Stomach (tissue), 19 donors: Measurements from ENCODE around the gene CCNB2. TPM values are rescaled to one million over a fixed set of nuclear protein-coding genes. Genes with fewer than 3 reads are reported as not detected.
A peak's percentile ranks its signal among the peaks of the same experiment; 100 is the strongest.

Source experiments
- DNase-seq, 2 donors: peaks; one replicate each; pipeline versions ENCODE4 v3.0.0 to v3.0.0-alpha.2; 2013 to 2019
- H3K27ac ChIP-seq, 5 donors: fragments of 200-600 bp in 4 of 5; sonication (generic) in 4 of 5; one replicate each; pipeline ENCODE4 v1.5.1; 2013 to 2019; ENCODE audit warnings: mild to moderate bottlenecking in 1 of 5, moderate library complexity in 1 of 5
- H3K27me3 ChIP-seq, 3 donors: fragments of 200-600 bp; sonication (generic); one replicate each; pipeline ENCODE4 v1.5.1; 2017 to 2019; ENCODE audit warnings: mixed run types in 1 of 3
- H3K36me3 ChIP-seq, 4 donors: fragments of 200-600 bp; sonication (generic); 1 replicate in 3 of 4; 2 replicates in 1 of 4; pipeline ENCODE4 v1.5.1; 2016 to 2019
- H3K4me1 ChIP-seq, 4 donors: fragments of 200-600 bp; sonication (generic); one replicate each; pipeline ENCODE4 v1.5.1; 2016 to 2019
- H3K4me3 ChIP-seq, 4 donors: fragments of 200-600 bp; sonication (generic) in 3 of 4; one replicate each; pipeline ENCODE4 v1.5.1; 2016 to 2019; ENCODE audit warnings: mild to moderate bottlenecking in 1 of 4
- H3K9me3 ChIP-seq, 4 donors: fragments of 200-600 bp; sonication (generic); one replicate each; pipeline ENCODE4 v1.5.1; 2016 to 2019
- EP300 ChIP-seq: sonication (generic); formaldehyde crosslinking; IDR thresholded peaks from one replicate; pipeline ENCODE4 v1.6.1; 2017; ENCODE audit warnings: antibody characterized with exemption
- POLR2A ChIP-seq, 4 donors: fragments of 450-650 bp; IDR thresholded peaks; one replicate each; pipeline ENCODE4 v1.6.1; 2016; ENCODE audit warnings: antibody characterized with exemption in 4 of 4, control low read depth in 2 of 4, mild to moderate bottlenecking in 1 of 4, moderate library complexity in 1 of 4
- POLR2AphosphoS5 ChIP-seq, 3 donors: sonication (generic); formaldehyde crosslinking; IDR thresholded peaks; one replicate each; pipeline ENCODE4 v1.6.1; 2016; ENCODE audit warnings: antibody characterized with exemption in 3 of 3
- WGBS, 5 donors: extraction: QIAGEN DNeasy Blood & Tissue Kit in 3 of 5; methylation state at CpG; one replicate each; pipeline versions ENCODE4 v1.1.5 to v1.1.7; 2013 to 2018; 5-methylcytosine and 5-hydroxymethylcytosine counted together
- intact Hi-C: fragments of 100-400 bp; cut with DNase I; formaldehyde crosslinking; loops from one replicate; pipeline ENCODE4 v1.15.1; 2023; ENCODE audit warnings: low total_unique reads
- long read RNA-seq, 10 donors: transcript quantifications; one replicate each; lab custom pipeline, GENCODE V29; 2026
- polyA plus RNA-seq, 3 donors: library from polyadenylated mRNA; stranded (reverse); fragments of 200-250 nt; gene quantifications; one replicate each; pipeline ENCODE4 v1.2.3, GENCODE V29; 2013
- total RNA-seq, 5 donors: library from RNA; depleted of rRNA; stranded (reverse); fragments of >200 nt; gene quantifications; one replicate each; pipeline versions ENCODE4 v1.1.0 to v1.2.3, GENCODE V29; 2014 to 2016
- TF ChIP-seq, protein P1 (sequence below), 7 experiments: fragments of 450-650 bp in 4 of 7; fragments of 200-600 bp in 3 of 7; sonication (generic) in 3 of 7; IDR thresholded peaks; one replicate each; pipeline ENCODE4 v1.5.1; 2016 to 2019; ENCODE audit warnings: antibody characterized with exemption in 7 of 7, control low read depth in 2 of 7, mild to moderate bottlenecking in 1 of 7
- donor health status: healthy with polysubstance abuse.
- donor health status: Bipolar disorder and iron deficiency.
- donor health status: healthy.

The CCNB2 gene
- total RNA-seq (10 to 100 TPM in 1 of 5 donors, 1 to 10 TPM in 2, not detected in 2; 5.5 to 11.9 (median 7.0) TPM), polyA plus RNA-seq (10 to 100 TPM in 1 of 3 donors, 1 to 10 TPM in 2; 3.1 to 12.1 (median 5.4) TPM)
- long read RNA-seq, donor 1, partial matches to known transcripts, result 0 of 1 reads
- long read RNA-seq, donor 1, other reads (novel, unspliced or antisense), result 0 of 1 reads
- long read RNA-seq, donor 2, partial matches to known transcripts, result 0 of 4 reads
- long read RNA-seq, donor 2, other reads (novel, unspliced or antisense), result 0 of 4 reads
- long read RNA-seq, donor 3, partial matches to known transcripts, result 0 of 1 reads
- long read RNA-seq, donor 3, other reads (novel, unspliced or antisense), result 0 of 1 reads
- long read RNA-seq, donor 4, partial matches to known transcripts, result 0 of 4 reads
- long read RNA-seq, donor 4, other reads (novel, unspliced or antisense), result 0 of 4 reads
- long read RNA-seq, donor 5, transcript CCNB2-201 (9 exons, 1,556 nt), result major isoform, 6 of 7 reads
- long read RNA-seq, donor 5, partial matches to known transcripts, result 0 of 7 reads
- long read RNA-seq, donor 5, other reads (novel, unspliced or antisense), result 0 of 7 reads
- long read RNA-seq, donor 6, transcript CCNB2-201 (9 exons, 1,556 nt), result major isoform, 8 of 8 reads
- long read RNA-seq, donor 6, partial matches to known transcripts, result 0 of 8 reads
- long read RNA-seq, donor 6, other reads (novel, unspliced or antisense), result 0 of 8 reads
- long read RNA-seq, donor 7, partial matches to known transcripts, result 0 of 2 reads
- long read RNA-seq, donor 7, other reads (novel, unspliced or antisense), result 0 of 2 reads
- long read RNA-seq, donor 8, partial matches to known transcripts, result 0 of 2 reads
- long read RNA-seq, donor 8, other reads (novel, unspliced or antisense), result 0 of 2 reads
- long read RNA-seq, donor 9, transcript CCNB2-201 (9 exons, 1,556 nt), result major isoform, 12 of 13 reads
- long read RNA-seq, donor 9, partial matches to known transcripts, result 0 of 13 reads
- long read RNA-seq, donor 9, other reads (novel, unspliced or antisense), result 0 of 13 reads
- long read RNA-seq, donor 10, transcript CCNB2-201 (9 exons, 1,556 nt), result major isoform, 7 of 7 reads
- long read RNA-seq, donor 10, partial matches to known transcripts, result 0 of 7 reads
- long read RNA-seq, donor 10, other reads (novel, unspliced or antisense), result 0 of 7 reads

GRCh38 chr15:59104912-59105732 lies at the start of gene CCNB2:
TSS of gene CCNB2 (plus strand) at chr15:59105146. CDS start at chr15:59105269, 123 bp downstream.
- Histone ChIP-seq H3K4me1 (peaks cover 0 to 14% (median 8%) of the 10 kb centered on the region in 4 donors), H3K27me3 (no peaks in the 10 kb centered on the region), H3K9me3 (no peaks in the 10 kb centered on the region), H3K36me3 (peaks cover 0 to 13% (median 4%) of the 10 kb centered on the region in 4 donors), H3K27ac (peak within 1 kb of the TSS in 4 of 5 donors; percentile 51 to 71 (median 52)), H3K4me3 (peak within 1 kb of the TSS; percentile 55 to 88 (median 73))
- TF ChIP-seq POLR2AphosphoS5 (IDR thresholded peaks at IDR 0.05), result peak in 2 of 3 donors; percentile 27 to 51
- no peak for TF ChIP-seq EP300
- peak; percentile 83 to 97 for DNase-seq
- 0 to 1% (median 0%) methylated on average over 54 to 57 of the region's 57 CpGs for WGBS, 5 donors
- intact Hi-C loops, result no loop called here

DNA sequence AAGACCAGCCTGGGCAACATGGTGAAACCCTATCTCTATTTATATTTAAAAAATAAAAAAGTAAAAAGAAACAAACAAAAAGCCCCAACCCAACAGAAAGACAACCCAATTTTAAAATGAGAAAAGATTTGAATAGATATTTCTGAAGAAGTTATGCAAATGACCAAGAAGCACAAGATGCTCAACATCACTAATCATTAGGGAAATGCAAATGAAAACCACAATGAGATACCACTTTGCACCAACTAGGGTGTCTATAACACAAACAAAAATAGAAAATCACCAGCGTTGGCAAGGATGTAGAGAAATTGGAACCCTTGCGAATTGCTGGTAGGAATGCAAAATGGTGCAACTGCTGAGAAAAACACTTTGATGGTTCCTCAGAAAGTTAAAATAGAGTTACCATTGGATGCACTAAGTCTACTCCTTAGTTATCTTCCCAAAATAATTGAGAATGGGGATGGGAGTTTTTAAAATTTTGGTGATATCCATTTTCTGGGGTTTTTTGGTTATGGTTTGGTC lies 45.8 kb upstream of the CCNB2 start:
- TF ChIP-seq POLR2A (IDR thresholded peaks at IDR 0.05) (no peak), EP300 (no peak), POLR2AphosphoS5 (IDR thresholded peaks at IDR 0.05) (no peak)
- TF ChIP-seq, protein P1, sequence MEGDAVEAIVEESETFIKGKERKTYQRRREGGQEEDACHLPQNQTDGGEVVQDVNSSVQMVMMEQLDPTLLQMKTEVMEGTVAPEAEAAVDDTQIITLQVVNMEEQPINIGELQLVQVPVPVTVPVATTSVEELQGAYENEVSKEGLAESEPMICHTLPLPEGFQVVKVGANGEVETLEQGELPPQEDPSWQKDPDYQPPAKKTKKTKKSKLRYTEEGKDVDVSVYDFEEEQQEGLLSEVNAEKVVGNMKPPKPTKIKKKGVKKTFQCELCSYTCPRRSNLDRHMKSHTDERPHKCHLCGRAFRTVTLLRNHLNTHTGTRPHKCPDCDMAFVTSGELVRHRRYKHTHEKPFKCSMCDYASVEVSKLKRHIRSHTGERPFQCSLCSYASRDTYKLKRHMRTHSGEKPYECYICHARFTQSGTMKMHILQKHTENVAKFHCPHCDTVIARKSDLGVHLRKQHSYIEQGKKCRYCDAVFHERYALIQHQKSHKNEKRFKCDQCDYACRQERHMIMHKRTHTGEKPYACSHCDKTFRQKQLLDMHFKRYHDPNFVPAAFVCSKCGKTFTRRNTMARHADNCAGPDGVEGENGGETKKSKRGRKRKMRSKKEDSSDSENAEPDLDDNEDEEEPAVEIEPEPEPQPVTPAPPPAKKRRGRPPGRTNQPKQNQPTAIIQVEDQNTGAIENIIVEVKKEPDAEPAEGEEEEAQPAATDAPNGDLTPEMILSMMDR (IDR thresholded peaks at IDR 0.05), result no peak
- Histone ChIP-seq H3K4me1 (peaks cover 0 to 6% (median 0%) of the 10 kb centered on the region in 4 donors), H3K9me3 (no peaks in the 10 kb centered on the region), H3K36me3 (peaks cover 33 to 99% (median 97%) of the 10 kb centered on the region in 4 donors), H3K4me3 (no peak overlapping the region), H3K27ac (no peak overlapping the region), H3K27me3 (no peaks in the 10 kb centered on the region)
- WGBS, 5 donors, result 92 to 99% (median 94%) methylated on average over 2 of the region's 2 CpGs
- intact Hi-C loops, result no loop called here
- DNase-seq, result no peak

DNA sequence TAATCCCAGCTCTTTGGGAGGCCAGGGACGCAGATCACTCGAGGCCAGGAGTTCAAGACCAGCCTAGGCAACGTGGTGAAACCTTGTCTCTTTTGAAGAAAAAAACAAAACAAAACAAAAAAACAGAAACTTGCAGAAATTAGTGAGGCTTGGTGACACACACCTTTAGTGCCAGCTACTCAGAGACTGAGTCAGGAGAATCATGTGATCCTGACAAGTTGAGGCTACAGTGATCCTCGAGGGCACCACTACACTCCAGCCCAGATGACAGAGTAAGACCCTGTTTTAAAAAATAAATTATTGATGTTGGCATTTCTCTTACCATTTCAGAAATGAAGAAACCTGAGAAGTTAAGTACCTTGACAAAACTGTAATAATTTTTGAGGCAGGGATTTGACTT lies 44.6 kb upstream of the CCNB2 start:
- DNase-seq, result no peak
- WGBS, 5 donors, result 90 to 98% (median 94%) methylated on average over 4 of the region's 4 CpGs
- Histone ChIP-seq H3K27me3 (no peaks in the 10 kb centered on the region), H3K36me3 (peaks cover 39 to 99% (median 98%) of the 10 kb centered on the region in 4 donors), H3K27ac (no peak overlapping the region), H3K4me1 (peaks cover 0 to 6% (median 0%) of the 10 kb centered on the region in 4 donors), H3K4me3 (no peak overlapping the region), H3K9me3 (no peaks in the 10 kb centered on the region)
- intact Hi-C loops, result no loop called here
- TF ChIP-seq POLR2AphosphoS5 (IDR thresholded peaks at IDR 0.05), result no peak
- TF ChIP-seq EP300, result no peak
- TF ChIP-seq, protein P1 (IDR thresholded peaks at IDR 0.05), result no peak
- TF ChIP-seq POLR2A (IDR thresholded peaks at IDR 0.05), result no peak

DNA sequence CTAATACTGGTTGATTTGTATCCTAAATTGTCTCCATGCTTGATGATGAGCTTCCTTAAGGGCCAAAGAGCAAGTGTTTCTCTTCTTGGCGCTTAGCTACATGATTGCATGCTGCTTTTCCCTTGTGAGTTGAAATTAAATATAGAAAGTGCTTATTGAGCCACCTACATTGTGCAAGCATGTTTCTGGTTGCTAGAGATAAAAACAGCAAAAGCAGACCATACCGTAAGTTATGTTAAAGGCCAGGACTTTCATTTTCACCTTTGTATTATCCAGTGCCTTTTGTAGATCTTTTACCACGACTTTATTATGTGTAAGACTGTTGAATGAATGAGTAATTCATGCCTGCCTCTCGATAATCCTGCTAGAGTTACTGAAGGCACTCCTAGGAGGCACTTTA lies 41.9 kb upstream of the CCNB2 start:
- Histone ChIP-seq H3K4me3 (no peak overlapping the region), H3K4me1 (peaks cover 0 to 6% (median 0%) of the 10 kb centered on the region in 4 donors), H3K27ac (no peak overlapping the region), H3K9me3 (no peaks in the 10 kb centered on the region), H3K36me3 (peaks cover 63 to 99% (median 98%) of the 10 kb centered on the region in 4 donors), H3K27me3 (no peaks in the 10 kb centered on the region)
- DNase-seq, result no peak
- intact Hi-C loops, result no loop called here
- TF ChIP-seq POLR2AphosphoS5 (IDR thresholded peaks at IDR 0.05), result no peak
- no peak for TF ChIP-seq EP300
- TF ChIP-seq, protein P1 (IDR thresholded peaks at IDR 0.05), result no peak
- no peak for TF ChIP-seq POLR2A (IDR thresholded peaks at IDR 0.05)
- WGBS, 5 donors, result 70 to 87% (median 81%) methylated on average over 4 of the region's 4 CpGs
